ENCODE results near the gene ABCG1.

The ABCG1 gene

DNA sequence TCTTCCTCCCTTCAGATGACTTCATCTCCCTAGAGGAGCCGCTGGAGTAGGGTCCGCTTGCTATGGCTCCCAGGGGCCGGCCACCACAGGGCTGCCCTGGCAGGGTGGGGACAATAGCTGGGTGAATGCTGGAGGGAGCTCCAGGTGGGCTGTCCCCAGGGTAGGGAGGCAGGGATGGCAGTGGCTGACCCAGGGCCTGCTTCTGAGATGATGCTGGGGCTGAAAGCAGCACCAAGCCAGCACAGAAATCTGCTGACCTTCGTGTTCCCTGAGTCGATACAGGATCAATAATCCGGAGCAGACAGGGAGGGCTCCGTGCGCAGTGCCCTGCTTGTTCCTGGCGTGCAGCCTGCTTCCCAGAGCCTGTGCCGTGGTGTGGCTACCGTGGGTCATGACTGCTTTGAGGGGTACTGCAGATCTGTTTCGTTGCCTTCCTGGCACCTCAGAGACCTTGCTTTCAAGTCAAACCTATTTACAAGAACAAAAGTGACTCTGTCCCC is 62.3 kb downstream of the ABCG1 start:
- no peak for TF ChIP-seq CTCF (IDR thresholded peaks at IDR 0.05; ENCODE audit: extremely low read depth, missing control alignments)
- DNase-seq (ENCODE audit: low spot score): no peak

GRCh38 chr21:42282021-42282420 is 63.1 kb downstream of the ABCG1 start:
- no peak for TF ChIP-seq CTCF (IDR thresholded peaks at IDR 0.05; ENCODE audit: extremely low read depth, missing control alignments)
- DNase-seq (ENCODE audit: low spot score): no peak

DNA sequence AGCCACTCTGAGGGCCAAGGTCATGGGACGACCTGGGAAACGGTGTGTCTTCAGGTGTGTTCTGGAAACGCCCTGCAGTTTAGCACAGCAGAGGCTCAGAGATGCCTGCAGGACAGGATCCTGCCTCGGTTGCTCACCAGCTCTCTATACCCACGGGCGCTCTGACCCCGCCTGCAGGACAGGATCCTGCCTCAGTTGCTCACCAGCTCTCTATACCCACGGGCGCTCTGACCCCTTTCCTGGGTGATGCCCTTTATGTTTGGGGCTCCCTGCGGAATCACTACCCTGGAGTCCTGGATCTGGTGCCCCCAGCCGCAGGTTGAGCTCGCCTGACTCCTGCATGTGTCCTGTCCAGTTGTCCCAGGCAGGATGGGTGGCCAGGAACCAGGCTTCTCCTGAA is 63.8 kb downstream of the ABCG1 start:
- no peak for TF ChIP-seq CTCF (IDR thresholded peaks at IDR 0.05; ENCODE audit: extremely low read depth, missing control alignments)

DNA sequence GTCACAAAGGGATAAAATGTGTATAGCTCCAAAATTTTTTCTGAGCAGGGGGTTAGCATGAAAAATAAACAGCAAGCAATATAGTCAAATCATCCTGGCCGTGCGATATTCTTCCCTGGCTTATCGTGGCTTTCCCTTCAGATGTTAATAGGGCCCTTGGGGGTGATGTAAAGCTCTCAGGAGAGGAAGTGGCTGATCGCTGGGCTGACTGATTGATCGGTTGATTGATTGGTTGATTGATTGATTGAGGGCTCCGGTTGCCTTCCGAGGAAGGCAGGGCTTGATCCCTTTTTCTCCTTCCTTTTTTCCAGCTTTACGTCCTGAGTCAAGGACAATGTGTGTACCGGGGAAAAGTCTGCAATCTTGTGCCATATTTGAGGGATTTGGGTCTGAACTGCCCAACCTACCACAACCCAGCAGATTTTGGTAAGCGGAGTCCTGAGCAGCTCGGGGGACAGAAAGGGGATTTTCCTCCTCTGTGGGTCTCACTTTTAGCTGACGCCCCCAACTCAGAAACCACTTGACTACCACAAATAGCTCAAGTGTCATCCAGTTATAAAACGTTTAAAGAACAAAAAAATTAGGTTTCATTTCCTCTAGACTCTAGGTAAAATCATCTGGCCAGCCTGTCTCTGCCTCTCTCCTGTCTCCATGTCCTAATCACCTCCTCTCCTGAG is 66.8 kb downstream of the ABCG1 start:
- DNase-seq (ENCODE audit: low spot score): peak; percentile 50
- TF ChIP-seq CTCF (IDR thresholded peaks at IDR 0.05; ENCODE audit: extremely low read depth, missing control alignments): no peak

More for the DNA sequence above, 63.8 kb downstream of the ABCG1 start:
- no peak for DNase-seq (ENCODE audit: low spot score)

- no peak for TF ChIP-seq CTCF (IDR thresholded peaks at IDR 0.05; ENCODE audit: extremely low read depth, missing control alignments)
- DNase-seq (ENCODE audit: low spot score): peak; percentile 54
These were observed 67.5 kb downstream of the ABCG1 start for GRCh38 chr21:42286416-42286815.

GRCh38 chr21:42287193-42288083 is 68.5 kb downstream of the ABCG1 start:
- DNase-seq (ENCODE audit: low spot score): no peak
- no peak for TF ChIP-seq CTCF (IDR thresholded peaks at IDR 0.05; ENCODE audit: extremely low read depth, missing control alignments)

DNA sequence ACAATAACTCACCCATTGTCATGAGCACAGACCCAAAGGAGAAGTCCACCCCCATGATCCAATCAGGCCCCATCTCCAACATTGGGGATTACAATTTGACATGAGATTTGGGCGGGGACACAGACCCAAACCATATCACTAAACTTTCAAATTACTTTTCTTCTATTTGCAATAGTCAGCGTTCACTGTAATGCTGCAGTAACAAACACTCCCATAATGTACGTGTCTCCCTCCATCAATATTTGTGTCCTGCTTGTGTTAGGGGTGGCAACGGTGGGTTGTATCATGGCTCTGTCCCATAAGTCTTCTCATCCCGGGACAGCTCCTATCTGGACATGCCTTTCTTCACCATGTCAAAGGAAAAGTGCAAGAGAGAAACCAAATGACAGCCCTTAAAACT is 70.0 kb downstream of the ABCG1 start:
- no peak for TF ChIP-seq CTCF (IDR thresholded peaks at IDR 0.05; ENCODE audit: extremely low read depth, missing control alignments)
- DNase-seq (ENCODE audit: low spot score): no peak
